Large intestine (tissue), 3 donors: ENCODE results near the gene CBLB. TPM values are rescaled to one million over a fixed set of nuclear protein-coding genes. Genes with fewer than 3 reads are reported as not detected.
A peak's percentile ranks its signal among the peaks of the same experiment; 100 is the strongest.

Source experiments
- DNase-seq, 2 donors: peaks; one replicate each; pipeline versions ENCODE4 v3.0.0 to v3.0.0-alpha.2; 2013
- H3K27ac ChIP-seq: one replicate; pipeline ENCODE4 v1.5.1; 2013; ENCODE audit warnings: low read length
- H3K27me3 ChIP-seq: 2 replicates; pipeline ENCODE4 v1.6.1; 2013; ENCODE audit warnings: low read length; ENCODE audit not compliant: control insufficient read depth, insufficient read depth
- H3K36me3 ChIP-seq: 2 replicates; pipeline ENCODE4 v1.6.1; 2013; ENCODE audit warnings: low read length; ENCODE audit not compliant: control insufficient read depth, insufficient read depth
- H3K4me1 ChIP-seq: one replicate; pipeline ENCODE4 v1.6.1; 2013; ENCODE audit warnings: low read length; ENCODE audit not compliant: control insufficient read depth, insufficient read depth
- H3K4me3 ChIP-seq: one replicate; pipeline ENCODE4 v1.5.1; 2013; ENCODE audit warnings: low read length
- H3K9me3 ChIP-seq: one replicate; pipeline ENCODE4 v1.6.1; 2013; ENCODE audit warnings: mild to moderate bottlenecking, low read depth, low read length, moderate library complexity; ENCODE audit not compliant: control insufficient read depth
- WGBS: methylation state at CpG from one replicate; pipeline ENCODE4 v1.1.5; 2013; ENCODE audit warnings: low lambda C conversion rate; ENCODE audit not compliant: insufficient coverage; 5-methylcytosine and 5-hydroxymethylcytosine counted together
- polyA plus RNA-seq: library from polyadenylated mRNA; unstranded; fragments of 120-200 nt; gene quantifications from one replicate; pipeline ENCODE4 v1.2.1, GENCODE V29; 2013

The CBLB gene
- polyA plus RNA-seq, 1 donor: 34.0 TPM

DNA sequence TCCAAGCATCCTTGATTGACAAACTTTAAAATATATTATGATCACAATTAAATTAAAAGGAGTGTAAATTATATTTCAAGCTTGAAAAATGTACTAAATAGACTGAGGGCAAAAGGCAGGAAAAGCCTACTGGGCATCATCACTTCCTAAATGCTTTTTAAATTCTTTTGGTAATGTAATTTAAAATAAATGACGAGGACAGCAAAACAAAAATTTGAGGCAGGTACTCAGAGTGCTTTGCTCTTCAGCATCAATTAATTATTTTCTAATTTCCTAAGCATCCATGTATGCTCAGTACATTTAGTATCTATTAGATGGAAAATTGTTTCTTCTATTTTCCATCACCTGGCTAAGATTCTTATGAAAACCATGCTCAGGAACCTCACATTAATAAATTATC lies 5.2 kb downstream of the CBLB start:
- DNase-seq: no peak
- no peak overlapping the region for H3K27ac ChIP-seq
- WGBS: no CpG with 5 or more reads among the region's 1 CpG
- H3K9me3 ChIP-seq: no peaks in the 10 kb centered on the region
- peaks cover 19% of the 10 kb centered on the region for H3K36me3 ChIP-seq
- no peaks in the 10 kb centered on the region for H3K27me3 ChIP-seq
- H3K4me1 ChIP-seq: peaks cover 3% of the 10 kb centered on the region
- H3K4me3 ChIP-seq: no peak overlapping the region

DNA sequence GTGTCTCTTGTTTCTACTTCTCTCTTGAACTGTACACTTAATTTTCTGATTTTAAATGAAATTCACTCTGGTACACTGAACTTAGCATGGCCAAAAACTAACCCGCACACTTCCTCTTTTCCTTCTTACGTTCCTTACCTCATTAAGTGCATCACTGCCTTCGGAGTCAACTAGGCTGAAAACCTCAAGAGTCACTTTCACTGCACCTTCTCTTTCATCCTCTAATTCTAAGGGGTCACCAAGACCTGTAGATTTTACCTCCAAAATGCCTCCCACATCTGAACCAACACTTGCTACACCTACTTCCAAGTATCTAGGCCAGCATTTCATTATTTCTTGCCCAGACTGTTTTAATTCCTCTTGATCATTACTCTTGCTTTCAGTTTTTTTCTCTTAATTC lies 6.6 kb downstream of the CBLB start:
- peaks cover 19% of the 10 kb centered on the region for H3K36me3 ChIP-seq
- no peaks in the 10 kb centered on the region for H3K27me3 ChIP-seq
- peaks cover 3% of the 10 kb centered on the region for H3K4me1 ChIP-seq
- WGBS: 80% methylated on average over 2 of the region's 3 CpGs
- DNase-seq: no peak
- H3K9me3 ChIP-seq: no peaks in the 10 kb centered on the region
- H3K27ac ChIP-seq: no peak overlapping the region
- H3K4me3 ChIP-seq: no peak overlapping the region

DNA sequence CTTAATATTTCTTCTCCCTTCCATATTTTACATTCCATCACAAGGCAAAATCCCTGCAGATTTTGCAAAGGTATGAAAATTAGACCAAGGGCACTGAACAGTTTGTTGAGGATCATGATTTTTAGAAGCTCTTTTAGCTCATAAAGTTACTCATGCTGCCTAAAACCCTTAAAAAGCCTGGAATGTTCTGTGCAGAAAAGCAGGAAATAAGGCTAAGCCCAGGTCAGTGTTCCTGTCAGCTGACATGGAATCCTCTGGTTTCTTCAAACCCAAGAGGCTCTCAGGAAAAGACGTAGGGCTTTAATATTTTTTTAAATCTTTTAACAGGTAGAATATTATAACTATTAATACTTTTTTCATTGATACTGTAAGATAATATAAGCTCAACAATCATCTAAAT lies 8.2 kb downstream of the CBLB start:
- H3K4me3 ChIP-seq: no peak overlapping the region
- H3K27ac ChIP-seq: no peak overlapping the region
- peaks cover 3% of the 10 kb centered on the region for H3K4me1 ChIP-seq
- no peaks in the 10 kb centered on the region for H3K9me3 ChIP-seq
- no peaks in the 10 kb centered on the region for H3K27me3 ChIP-seq
- DNase-seq: no peak
- peaks cover 18% of the 10 kb centered on the region for H3K36me3 ChIP-seq
- 100% methylated on average over 1 of the region's 1 CpG for WGBS

DNA sequence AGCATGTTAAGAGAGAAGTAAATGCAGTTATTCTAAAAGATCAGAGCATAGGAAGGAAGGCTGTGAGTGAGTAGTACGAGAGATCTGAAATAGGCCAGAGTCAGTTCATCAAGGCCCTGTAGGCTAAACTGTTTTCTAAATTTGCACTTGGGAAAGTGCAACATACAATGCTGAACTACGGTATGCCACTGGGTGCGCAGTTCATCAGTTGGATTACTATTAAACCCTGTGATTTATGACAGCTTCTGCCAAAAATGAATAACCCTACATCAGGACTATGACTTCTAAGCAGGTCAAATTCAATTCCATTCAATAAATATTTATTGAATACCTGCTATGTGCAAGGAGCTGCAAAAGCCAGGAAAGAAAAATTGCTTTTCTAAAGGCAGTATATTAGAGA lies 10.8 kb downstream of the CBLB start:
- DNase-seq: no peak
- H3K27me3 ChIP-seq: no peaks in the 10 kb centered on the region
- H3K27ac ChIP-seq: no peak overlapping the region
- H3K4me3 ChIP-seq: no peak overlapping the region
- H3K36me3 ChIP-seq: peaks cover 21% of the 10 kb centered on the region
- H3K9me3 ChIP-seq: no peaks in the 10 kb centered on the region
- H3K4me1 ChIP-seq: no peaks in the 10 kb centered on the region
- no CpG with 5 or more reads among the region's 3 CpGs for WGBS

DNA sequence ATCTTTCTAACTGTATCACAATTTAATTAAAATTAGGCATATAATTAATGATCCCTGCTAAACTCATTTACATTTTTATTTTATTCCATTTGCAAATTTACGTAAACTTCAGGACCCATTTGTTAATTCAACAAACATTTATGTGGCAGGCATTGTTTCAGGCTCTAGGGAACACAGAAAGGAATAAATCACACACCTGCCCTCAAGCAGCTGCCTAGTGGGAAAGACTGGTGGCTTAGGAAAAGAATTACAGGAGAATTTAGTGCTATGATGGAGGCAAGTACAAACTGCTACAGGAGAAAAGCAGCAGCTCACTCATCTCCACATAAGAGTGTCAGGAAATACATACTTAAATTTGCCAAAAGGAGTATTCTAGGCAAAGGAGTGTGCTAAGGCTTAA lies 11.2 kb downstream of the CBLB start:
- Histone ChIP-seq H3K27me3 (no peaks in the 10 kb centered on the region), H3K9me3 (no peaks in the 10 kb centered on the region), H3K27ac (no peak overlapping the region), H3K4me1 (no peaks in the 10 kb centered on the region), H3K36me3 (peaks cover 22% of the 10 kb centered on the region), H3K4me3 (no peak overlapping the region)
- 100% methylated on average over 1 of the region's 1 CpG for WGBS
- no peak for DNase-seq

DNA sequence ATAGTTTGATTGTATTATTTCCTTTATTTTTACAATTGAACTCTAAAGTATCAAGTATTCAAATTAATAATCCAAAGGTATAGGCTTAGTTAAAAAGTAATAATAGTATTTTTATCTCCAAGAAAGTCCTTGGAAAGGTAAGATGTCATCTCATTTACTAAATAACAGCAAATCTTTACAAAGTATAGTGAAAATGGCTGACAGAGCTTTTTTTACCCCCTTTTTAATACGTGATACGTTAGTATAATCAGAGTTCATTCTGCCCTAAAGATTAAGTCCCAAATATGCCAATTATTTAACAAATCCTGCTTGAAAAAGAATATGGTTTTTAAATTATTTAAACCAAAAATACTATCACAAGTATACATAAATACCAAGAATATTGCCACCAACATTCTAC lies 12.2 kb downstream of the CBLB start:
- H3K9me3 ChIP-seq: no peaks in the 10 kb centered on the region
- no peak for DNase-seq
- H3K27me3 ChIP-seq: no peaks in the 10 kb centered on the region
- no peak overlapping the region for H3K27ac ChIP-seq
- H3K4me1 ChIP-seq: no peaks in the 10 kb centered on the region
- H3K4me3 ChIP-seq: no peak overlapping the region
- WGBS: 100% methylated on average over 2 of the region's 2 CpGs
- peaks cover 19% of the 10 kb centered on the region for H3K36me3 ChIP-seq

DNA sequence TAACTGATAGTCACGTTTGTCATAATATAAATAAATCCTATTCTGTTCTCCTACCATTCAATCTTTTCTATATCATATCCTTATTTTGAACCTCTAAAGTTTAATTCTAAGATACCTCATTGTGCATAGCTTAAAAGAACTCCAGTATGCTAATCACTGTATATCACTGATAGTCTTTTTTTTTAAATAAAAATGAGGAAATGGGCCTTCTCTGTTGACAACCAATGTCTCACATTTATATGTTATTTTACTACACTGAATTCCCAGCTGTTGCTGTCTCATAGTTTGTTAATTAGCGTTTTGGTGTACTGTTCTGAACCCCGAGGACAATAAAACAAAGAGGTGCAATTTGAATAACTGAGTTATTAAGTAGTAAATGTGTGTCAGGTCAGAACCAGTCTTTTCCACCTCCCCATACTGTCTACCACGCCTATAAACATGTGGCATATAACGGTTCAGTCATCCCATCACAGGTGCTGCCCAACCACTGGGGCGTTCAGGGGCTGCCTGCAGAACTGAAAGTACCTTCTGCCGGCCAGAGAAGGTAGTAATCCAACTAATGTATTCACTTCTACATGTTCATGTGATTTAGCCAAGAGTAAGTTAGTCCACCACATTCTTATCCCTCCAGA lies 14.9 kb downstream of the CBLB start:
- H3K4me1 ChIP-seq: no peaks in the 10 kb centered on the region
- no peak overlapping the region for H3K27ac ChIP-seq
- 100% methylated on average over 1 of the region's 7 CpGs for WGBS
- no peaks in the 10 kb centered on the region for H3K27me3 ChIP-seq
- peaks cover 24% of the 10 kb centered on the region for H3K36me3 ChIP-seq
- no peak overlapping the region for H3K4me3 ChIP-seq
- DNase-seq: no peak
- no peaks in the 10 kb centered on the region for H3K9me3 ChIP-seq

DNA sequence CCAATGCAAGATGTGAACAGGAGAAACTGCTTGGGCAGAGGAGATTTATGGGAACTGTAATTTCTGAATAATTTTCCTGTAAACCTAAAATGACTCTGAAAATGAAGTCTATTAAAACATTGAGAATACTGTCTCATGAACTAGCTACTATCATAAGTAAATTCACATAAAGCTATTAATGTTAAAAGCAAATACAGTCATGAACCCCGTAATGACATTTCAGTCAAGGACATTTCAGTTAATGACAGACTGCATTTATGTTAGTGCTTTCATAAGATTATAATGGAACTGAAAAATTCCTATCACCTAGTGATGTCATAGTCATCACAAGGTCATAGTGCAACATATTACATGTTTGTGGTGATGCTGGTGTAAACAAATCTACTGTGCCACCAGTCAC lies 17.2 kb downstream of the CBLB start:
- DNase-seq: peak in 1 of 2 donors; percentile 46
- no peaks in the 10 kb centered on the region for H3K27me3 ChIP-seq
- no peaks in the 10 kb centered on the region for H3K4me1 ChIP-seq
- no peaks in the 10 kb centered on the region for H3K9me3 ChIP-seq
- no peak overlapping the region for H3K27ac ChIP-seq
- H3K4me3 ChIP-seq: no peak overlapping the region
- no CpG with 5 or more reads among the region's 1 CpG for WGBS
- H3K36me3 ChIP-seq: peaks cover 24% of the 10 kb centered on the region

DNA sequence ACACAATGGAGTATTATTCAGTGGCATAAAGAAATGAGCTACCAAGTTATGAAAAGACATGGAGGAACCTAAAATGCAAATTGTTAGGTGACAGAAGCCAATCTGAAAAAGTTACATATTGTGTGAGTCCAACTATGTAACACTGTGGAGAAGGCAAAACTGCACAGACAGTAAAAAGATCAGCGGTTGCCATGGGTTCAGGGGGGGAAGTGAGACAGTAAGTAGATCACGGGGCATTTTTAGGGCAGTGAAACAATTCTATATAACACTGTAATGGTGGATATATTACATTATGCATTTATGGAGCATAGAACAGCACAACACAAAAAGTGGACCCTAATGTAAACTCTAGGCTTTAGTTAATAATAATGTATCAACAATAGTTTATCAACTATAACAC lies 17.6 kb downstream of the CBLB start:
- Histone ChIP-seq H3K4me3 (no peak overlapping the region), H3K27ac (no peak overlapping the region), H3K36me3 (peaks cover 24% of the 10 kb centered on the region), H3K9me3 (no peaks in the 10 kb centered on the region), H3K27me3 (no peaks in the 10 kb centered on the region), H3K4me1 (no peaks in the 10 kb centered on the region)
- DNase-seq: no peak
- WGBS: 100% methylated on average over 1 of the region's 2 CpGs

DNA sequence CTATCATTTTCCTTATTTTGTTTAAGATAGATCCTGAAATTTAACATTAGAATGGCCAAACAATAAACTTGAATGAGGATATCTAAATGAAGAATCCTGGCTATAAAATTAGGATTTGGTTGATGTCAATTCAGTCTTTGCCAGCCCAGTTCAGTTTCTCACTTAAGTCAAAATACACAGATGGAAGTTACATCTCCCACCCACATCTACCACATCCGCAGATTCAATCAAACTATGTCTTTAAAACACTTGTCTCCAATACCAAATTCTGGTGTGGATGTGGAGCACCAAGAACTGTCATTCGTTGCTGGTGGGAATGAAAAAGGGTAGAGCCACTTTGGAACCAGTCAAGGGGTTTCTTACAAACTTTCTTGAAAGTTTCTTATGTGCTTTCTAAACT lies 18.2 kb downstream of the CBLB start:
- Histone ChIP-seq H3K36me3 (peaks cover 24% of the 10 kb centered on the region), H3K27ac (no peak overlapping the region), H3K4me1 (no peaks in the 10 kb centered on the region), H3K9me3 (no peaks in the 10 kb centered on the region), H3K27me3 (no peaks in the 10 kb centered on the region), H3K4me3 (no peak overlapping the region)
- no peak for DNase-seq
- WGBS: 100% methylated on average over 1 of the region's 2 CpGs

DNA sequence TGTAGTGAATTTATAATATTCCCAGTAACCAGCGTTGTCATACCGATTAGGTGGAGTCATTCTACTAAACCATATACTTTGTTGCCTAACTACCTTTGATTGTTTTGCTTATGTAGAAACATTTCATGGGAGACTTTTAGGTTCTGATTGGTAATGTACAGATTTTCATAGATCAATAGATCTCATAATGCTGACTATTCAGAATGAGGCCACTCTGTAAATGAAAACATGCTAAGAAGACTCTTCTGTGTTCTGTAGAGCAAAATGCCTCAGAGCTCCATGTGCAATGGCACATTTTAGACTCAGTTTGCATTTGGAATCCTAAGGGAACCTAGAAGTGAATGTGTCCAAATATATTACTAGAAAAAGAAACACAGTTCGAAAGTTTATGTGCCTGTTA lies 20.0 kb downstream of the CBLB start:
- no peak overlapping the region for H3K27ac ChIP-seq
- H3K4me1 ChIP-seq: no peaks in the 10 kb centered on the region
- no peaks in the 10 kb centered on the region for H3K9me3 ChIP-seq
- DNase-seq: no peak
- no CpG with 5 or more reads among the region's 3 CpGs for WGBS
- no peak overlapping the region for H3K4me3 ChIP-seq
- peaks cover 15% of the 10 kb centered on the region for H3K36me3 ChIP-seq
- H3K27me3 ChIP-seq: no peaks in the 10 kb centered on the region
